Stomach (tissue), 4 donors: ENCODE results near the gene FBXO41.

Source experiments
- CTCF ChIP-seq, 7 experiments: fragments of 450-650 bp in 4 of 7; fragments of 200-600 bp in 3 of 7; sonication (generic) in 3 of 7; IDR thresholded peaks; one replicate each; pipeline ENCODE4 v1.5.1; 2016 to 2019; ENCODE audit warnings: antibody characterized with exemption in 7 of 7, control low read depth in 2 of 7, mild to moderate bottlenecking in 1 of 7
- EP300 ChIP-seq: sonication (generic); formaldehyde crosslinking; IDR thresholded peaks from one replicate; pipeline ENCODE4 v1.6.1; 2017; ENCODE audit warnings: antibody characterized with exemption
- POLR2AphosphoS5 ChIP-seq, 3 donors: sonication (generic); formaldehyde crosslinking; IDR thresholded peaks; one replicate each; pipeline ENCODE4 v1.6.1; 2016; ENCODE audit warnings: antibody characterized with exemption in 3 of 3

DNA sequence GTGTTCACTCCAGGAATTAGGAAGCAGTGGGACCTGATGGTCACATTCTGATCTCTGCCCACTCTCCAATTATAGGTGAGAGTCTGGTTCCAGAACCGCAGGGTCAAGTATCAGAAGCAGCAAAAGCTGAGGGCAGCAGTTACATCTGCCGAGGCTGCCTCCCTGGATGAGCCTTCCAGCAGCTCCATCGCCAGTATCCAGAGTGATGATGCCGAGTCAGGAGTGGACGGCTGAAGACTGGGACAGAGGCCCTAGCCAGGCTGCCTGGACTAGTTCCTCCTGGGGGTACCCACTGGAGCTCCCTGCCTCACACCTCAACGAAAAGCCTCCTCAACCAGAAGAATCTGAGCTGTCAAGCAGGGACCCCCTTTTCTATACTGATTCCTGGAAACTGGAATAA is 73.6 kb downstream of the FBXO41 start:
- no peak for TF ChIP-seq EP300
- no peak for TF ChIP-seq CTCF (IDR thresholded peaks at IDR 0.05)
- no peak for TF ChIP-seq POLR2AphosphoS5 (IDR thresholded peaks at IDR 0.05)
